GM18907 (cell line): ENCODE data around the gene COL9A1.

Source experiments
- ATAC-seq: cut with Tn5 transposase; IDR thresholded peaks from one replicate; pipeline ENCODE4 v1.9.1; 2021; ENCODE audit warnings: mild to moderate bottlenecking, moderate library complexity; ENCODE audit not compliant: unreplicated experiment

Gene COL9A1

GRCh38 chr6:70292193-70292592, 10.7 kb downstream of the COL9A1 start:
- ATAC-seq, result no peak

GRCh38 chr6:70289299-70289698, 13.6 kb downstream of the COL9A1 start:
- no peak for ATAC-seq

- ATAC-seq, result no peak
Measured at GRCh38 chr6:70286905-70287304, 16.0 kb downstream of the COL9A1 start.

GRCh38 chr6:70285201-70285600, 17.7 kb downstream of the COL9A1 start:
- no peak for ATAC-seq

GRCh38 chr6:70282919-70283461, 19.9 kb downstream of the COL9A1 start:
- ATAC-seq, result no peak

GRCh38 chr6:70282312-70282918, 20.5 kb downstream of the COL9A1 start:
- no peak for ATAC-seq

GRCh38 chr6:70281923-70282311, 21.0 kb downstream of the COL9A1 start:
- no peak for ATAC-seq

- ATAC-seq, result no peak
Measured at GRCh38 chr6:70280400-70280853, 22.5 kb downstream of the COL9A1 start.

GRCh38 chr6:70277470-70277869, 25.4 kb downstream of the COL9A1 start:
- no peak for ATAC-seq

GRCh38 chr6:70274338-70274737, 28.5 kb downstream of the COL9A1 start:
- ATAC-seq, result no peak

- no peak for ATAC-seq
Measured at GRCh38 chr6:70272071-70272470, 30.8 kb downstream of the COL9A1 start.

GRCh38 chr6:70270287-70271005, 32.4 kb downstream of the COL9A1 start:
- ATAC-seq, result no peak

- no peak for ATAC-seq
Measured at GRCh38 chr6:70266142-70266541, 36.7 kb downstream of the COL9A1 start.

- ATAC-seq, result no peak
Measured at GRCh38 chr6:70264306-70264705, 38.6 kb downstream of the COL9A1 start.

GRCh38 chr6:70258483-70258882, 44.4 kb downstream of the COL9A1 start:
- no peak for ATAC-seq

GRCh38 chr6:70257768-70258273, 45.1 kb downstream of the COL9A1 start:
- no peak for ATAC-seq

GRCh38 chr6:70254784-70255183, 48.1 kb downstream of the COL9A1 start:
- no peak for ATAC-seq

GRCh38 chr6:70253923-70254322, 49.0 kb downstream of the COL9A1 start:
- no peak for ATAC-seq

GRCh38 chr6:70252604-70253003, 50.3 kb downstream of the COL9A1 start:
- ATAC-seq, result no peak

- ATAC-seq, result no peak
Measured at GRCh38 chr6:70246118-70246517, 56.8 kb downstream of the COL9A1 start.

- no peak for ATAC-seq
Measured at GRCh38 chr6:70241991-70242420, 60.9 kb downstream of the COL9A1 start.

GRCh38 chr6:70241031-70241430, 61.9 kb downstream of the COL9A1 start:
- ATAC-seq, result no peak
